HT1080 (cell line): ENCODE results near the gene GRIP2. TPM values are rescaled to one million over a fixed set of nuclear protein-coding genes. Genes with fewer than 3 reads are reported as not detected.

Experiments
- DNase-seq: peaks from one replicate; pipeline ENCODE4 v3.0.0-alpha.2; 2015; ENCODE audit warnings: low read depth
- total RNA-seq: library from RNA; depleted of rRNA; stranded (reverse); fragments of >200 nt; shearing (Covaris generic); gene quantifications from 2 replicates; pipeline ENCODE4 v1.2.3, GENCODE V29; 2014

GRIP2 gene
- total RNA-seq, 1 experiment from 2014 or later, result not detected

GRCh38 chr3:14507757-14508504 lies 32.2 kb downstream of the GRIP2 start:
- DNase-seq, result no peak

- peak; percentile 32 for DNase-seq
Measured at GRCh38 chr3:14507305-14507741, 32.8 kb downstream of the GRIP2 start.

DNA sequence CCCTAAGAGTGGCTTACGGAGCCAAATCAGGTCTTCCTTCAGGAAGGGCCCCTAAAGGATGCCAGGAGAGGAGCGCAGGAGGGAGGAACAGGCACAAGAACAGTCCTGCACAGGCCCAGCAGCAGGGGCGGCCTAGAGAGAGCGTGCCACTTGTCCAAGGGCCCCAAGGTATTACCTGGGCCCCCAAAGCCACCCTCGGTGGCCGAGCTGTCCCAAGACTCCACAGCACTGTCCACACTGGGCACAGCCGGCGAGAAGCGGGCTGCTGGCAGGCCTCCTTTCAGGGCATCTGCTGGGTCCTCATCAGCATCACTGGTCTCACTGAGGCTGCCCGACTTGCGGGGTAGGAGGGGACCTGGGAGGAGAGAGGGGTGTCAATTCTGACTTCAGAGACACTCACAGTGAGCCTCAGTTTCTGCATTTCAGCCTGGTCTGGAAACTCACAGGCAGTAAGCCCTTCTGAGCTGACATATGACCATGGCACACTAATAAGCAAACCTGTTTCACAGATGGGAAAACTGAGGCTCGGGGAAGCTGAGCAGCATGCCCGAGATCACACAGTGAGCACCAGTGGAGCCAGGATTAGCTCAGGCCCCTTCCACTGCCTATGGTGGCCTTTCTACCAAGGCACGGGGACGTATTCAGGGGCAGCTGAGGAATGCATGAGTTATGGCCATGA lies 33.4 kb downstream of the GRIP2 start:
- DNase-seq, result no peak

GRCh38 chr3:14505803-14506500 lies 34.2 kb downstream of the GRIP2 start:
- no peak for DNase-seq

- no peak for DNase-seq
Measured at GRCh38 chr3:14505001-14505802, 34.9 kb downstream of the GRIP2 start.

DNA sequence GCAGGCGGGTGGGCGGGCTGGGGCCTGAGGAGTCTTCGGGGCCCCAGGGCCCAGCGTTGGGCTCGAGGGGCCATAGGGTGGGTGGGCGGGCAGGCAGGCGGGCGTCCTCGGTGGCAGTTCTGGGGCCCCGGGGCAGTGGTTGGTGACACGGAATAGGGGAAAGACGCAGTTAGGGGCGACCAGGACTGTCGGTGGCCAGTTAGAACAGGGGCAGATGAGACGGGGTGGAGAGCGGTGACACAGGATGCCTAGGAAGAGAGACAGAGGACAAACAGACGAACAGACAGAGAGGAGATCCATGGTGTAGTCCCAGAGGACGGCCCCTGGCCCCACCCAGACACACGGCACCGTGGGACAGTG lies 36.5 kb downstream of the GRIP2 start:
- DNase-seq, result no peak

DNA sequence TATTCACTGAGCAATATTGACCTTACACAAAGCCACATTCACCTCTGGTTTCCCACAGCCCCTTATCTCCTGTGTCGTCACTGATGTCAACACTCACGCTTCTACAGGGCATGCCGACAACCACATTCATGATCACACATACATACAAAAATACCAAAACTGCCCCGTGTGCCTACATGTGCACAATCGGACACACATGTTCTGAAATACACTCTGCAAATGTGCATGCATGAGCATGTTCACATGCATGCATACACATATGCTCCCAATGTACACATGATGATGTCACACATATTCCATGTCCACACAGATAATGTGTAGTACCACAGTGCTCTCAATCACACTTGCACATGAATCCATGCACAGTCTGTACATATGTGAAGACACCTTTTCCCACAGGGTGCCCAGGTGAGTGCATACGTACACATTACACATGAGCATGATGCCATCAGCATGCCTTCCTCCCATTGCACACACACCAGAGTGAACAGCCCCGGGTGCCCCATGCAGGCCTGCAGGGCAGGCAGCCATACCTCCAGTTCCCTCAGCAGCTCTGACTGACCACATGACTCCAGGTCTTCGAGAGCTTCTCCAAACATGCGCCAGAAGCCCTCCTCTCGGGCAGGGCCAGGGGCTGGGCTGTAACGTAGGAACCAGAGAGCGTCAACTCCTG lies 37.0 kb downstream of the GRIP2 start:
- DNase-seq, result no peak

DNA sequence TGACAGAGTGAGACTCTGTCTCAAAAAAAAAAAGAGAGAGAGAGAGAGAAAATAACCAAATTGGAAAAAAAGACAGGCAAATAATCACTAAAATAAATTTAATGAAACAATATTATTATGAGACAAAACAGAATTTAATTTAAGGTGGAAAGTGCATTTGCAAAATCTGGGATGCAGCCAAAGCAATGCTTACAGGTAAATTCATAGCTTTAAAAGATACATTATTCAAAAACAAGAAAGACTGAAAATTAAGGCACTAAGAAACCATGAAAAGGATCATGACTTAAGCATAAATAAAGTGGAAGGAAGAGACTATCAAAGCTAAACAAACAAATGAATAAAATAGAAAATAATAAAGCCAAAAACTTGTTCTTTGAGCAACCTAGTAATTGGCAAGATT lies 37.7 kb downstream of the GRIP2 start:
- DNase-seq, result no peak

DNA sequence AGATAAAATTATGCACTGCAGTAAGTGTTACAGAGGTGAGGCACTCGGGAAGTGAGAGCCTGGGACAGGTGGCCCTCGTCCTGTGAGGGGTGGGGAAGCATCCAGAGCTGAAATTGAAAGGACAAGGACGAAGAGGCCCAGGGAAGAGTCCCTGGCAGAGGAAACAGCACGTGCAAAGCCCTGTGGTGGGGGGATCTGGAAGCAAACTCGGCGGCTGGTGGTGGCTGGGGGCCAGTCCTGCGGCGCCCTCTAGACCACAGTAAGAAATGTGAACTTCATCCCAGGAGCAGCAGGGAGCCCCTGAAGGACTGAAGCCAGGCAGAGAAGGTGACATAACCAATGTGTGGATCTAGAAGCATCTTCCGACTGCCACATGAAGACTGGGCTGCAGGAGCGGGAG lies 42.8 kb downstream of the GRIP2 start:
- peak; percentile 20 for DNase-seq

- no peak for DNase-seq
Measured at GRCh38 chr3:14496351-14496750, 43.8 kb downstream of the GRIP2 start.

DNA sequence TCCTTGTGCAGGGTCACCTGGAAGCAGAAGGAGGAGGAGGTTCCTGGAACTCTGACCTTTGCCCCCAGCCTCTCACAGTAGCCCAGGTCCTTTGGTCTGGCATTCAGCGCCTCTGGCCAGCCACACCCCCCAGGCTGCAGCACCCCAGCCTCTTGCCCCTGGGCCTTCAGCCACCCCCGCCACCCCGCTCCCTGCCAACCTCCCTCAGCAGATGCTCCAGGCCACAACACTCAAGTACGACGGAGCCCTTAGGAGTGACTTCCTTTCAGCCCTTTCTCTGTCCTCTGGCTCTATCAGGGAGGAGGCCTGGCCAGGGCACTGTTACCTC lies 45.2 kb downstream of the GRIP2 start:
- DNase-seq, result no peak

DNA sequence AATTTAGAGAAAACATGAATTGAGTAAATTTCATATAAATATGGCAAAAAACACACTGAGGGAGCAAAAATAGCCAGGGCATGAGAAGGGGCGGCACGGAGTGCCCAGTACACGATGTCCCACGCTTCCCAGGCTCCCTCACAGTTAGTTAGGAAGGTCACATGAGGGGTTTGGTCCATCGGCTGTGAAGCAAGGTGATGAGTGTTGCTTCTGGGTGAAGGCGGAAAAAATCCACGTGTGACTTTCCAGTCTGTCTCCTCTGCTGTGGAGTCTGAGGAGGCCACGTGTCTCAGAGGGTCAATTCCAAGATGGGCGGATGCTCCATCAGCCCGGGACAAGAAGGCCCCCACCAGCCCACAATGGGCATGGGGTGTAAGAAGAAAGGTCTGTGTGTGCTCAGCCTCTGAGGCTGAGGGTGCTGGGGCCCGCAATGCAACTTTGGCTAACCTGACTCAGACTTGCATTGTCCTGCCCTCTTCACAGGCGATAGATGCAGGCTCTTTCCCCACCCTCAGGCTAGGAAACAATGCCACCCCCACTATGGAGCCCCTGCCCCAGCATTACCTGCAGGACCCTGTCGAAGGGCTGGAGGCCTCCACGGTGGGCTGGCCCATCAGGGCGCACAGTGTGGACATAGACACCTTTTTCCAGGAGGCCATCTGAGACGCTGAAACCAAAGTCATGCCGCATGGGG lies 45.7 kb downstream of the GRIP2 start:
- no peak for DNase-seq

DNA sequence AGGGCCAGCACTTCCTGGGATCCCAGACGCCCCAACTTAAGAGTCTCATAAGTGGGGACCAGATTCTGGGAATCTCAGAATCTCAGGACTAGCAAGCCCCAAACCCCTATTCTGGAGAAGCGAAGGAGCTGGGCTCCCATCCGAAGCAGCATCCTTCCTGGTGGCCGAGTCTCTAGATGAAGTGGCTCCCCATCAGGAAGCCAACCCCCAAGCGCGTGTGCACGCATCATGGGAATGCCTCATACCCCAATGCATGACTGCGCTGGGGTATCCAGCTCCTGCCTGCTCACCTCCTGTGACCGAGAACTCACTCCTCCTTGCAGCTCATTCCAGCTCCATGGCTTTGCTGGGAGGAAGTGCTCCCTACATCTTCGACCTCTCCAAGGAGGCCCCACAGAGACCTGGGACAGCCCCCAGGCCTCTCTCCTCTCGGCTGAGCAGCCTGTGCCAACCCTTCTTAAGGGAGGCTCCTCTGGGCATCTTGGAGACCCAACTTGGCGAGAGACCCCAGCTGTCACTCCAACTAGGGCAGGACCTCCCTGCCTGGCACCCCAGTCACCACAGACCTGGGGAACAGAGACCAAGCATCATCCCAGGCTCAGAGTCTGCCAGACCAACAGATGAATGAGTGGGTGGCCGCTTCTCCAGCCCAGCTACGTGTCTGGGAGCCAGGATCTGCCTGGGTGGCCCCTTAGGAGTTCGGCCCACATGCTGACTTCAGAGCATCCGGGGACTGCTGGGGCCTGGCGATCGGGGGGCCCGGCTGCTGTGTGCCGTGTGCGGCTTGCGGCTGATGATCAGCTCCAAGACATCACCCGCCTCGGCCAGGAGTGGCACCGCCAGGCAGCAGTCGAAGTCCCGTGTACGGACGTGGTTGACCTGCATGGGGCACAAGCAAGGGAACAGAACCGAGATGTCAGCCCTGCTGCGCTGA lies 46.9 kb downstream of the GRIP2 start:
- no peak for DNase-seq

GRCh38 chr3:14491396-14492190 lies 48.5 kb downstream of the GRIP2 start:
- DNase-seq, result no peak

DNA sequence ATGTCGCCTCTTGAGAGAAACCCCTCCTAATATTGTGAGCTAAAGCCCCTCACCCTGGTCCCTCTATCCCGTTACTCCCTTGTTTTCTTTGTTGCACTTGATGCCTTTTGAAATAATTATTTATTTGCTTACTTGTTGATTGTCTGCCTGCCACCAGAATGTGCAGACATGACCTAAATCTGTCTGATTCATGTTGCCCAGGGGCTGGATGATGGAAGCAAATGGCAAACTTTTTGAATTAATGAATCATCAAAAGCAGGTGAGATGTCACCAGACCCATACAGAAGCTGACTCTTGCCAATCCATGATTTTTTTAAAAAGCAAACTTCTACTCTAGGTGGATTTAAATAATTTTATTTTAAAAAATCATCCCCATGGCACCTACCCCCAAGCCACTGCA lies 49.3 kb downstream of the GRIP2 start:
- no peak for DNase-seq

GRCh38 chr3:14490255-14490654 lies 49.9 kb downstream of the GRIP2 start:
- DNase-seq, result no peak

- no peak for DNase-seq
Measured at GRCh38 chr3:14489641-14490040, 50.5 kb downstream of the GRIP2 start.

DNA sequence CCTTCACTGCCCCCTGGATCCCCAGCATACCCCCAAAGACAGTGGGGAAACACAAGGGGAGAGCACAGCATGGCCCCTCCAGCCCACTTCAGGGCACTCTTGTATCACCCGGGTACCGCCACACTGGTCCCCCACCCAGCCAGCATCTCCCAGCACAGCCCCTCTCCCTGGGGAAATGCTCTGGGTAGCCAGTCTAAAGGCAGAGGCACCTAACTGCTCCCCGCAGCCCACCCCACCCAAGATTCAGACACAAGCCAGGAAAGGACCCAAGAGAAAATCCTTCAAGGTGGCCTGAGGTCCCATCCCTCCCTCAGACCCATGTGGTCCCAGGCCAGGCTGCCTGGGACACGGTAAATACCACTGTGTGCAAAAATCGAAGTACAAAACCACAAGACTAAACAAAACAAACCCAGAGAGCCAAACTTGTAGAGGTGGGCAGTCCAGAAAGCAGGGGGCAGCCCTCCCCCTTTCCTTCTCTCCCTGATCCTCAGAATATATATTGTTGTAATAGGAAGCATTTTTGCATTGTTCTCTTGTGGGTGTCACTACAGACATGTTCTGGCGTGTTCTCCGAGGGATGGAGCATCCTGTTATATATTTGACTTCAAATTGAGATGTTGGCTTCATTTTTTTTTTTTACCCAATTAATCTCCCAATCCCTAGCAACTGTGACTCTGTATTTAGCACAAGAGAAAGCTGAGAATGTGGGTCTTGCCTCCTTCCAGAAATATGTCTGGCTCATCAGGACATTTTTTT lies 51.7 kb downstream of the GRIP2 start:
- no peak for DNase-seq
